Stimulated activated CD8-positive, alpha-beta memory T cell treated with anti-CD3 and anti-CD28 coated beads, Interleukin-15, amount 100 ng/mL, for 4 hours (primary cell): Measurements from ENCODE around the gene AMIGO3.
A peak's percentile ranks its signal among the peaks of the same experiment; 100 is the strongest.
"Not testable (repeated sequence)": the region's sequence is repeated elsewhere in the genome, so short reads cannot be mapped to it uniquely, and the experiment has no call there.

Experiments used
- DNase-seq, 2 donors: peaks; one replicate each; pipeline ENCODE4 v3.0.0-alpha.2; 2020; ENCODE audit warnings: low read depth in 2 of 2

The AMIGO3 gene, protein sequence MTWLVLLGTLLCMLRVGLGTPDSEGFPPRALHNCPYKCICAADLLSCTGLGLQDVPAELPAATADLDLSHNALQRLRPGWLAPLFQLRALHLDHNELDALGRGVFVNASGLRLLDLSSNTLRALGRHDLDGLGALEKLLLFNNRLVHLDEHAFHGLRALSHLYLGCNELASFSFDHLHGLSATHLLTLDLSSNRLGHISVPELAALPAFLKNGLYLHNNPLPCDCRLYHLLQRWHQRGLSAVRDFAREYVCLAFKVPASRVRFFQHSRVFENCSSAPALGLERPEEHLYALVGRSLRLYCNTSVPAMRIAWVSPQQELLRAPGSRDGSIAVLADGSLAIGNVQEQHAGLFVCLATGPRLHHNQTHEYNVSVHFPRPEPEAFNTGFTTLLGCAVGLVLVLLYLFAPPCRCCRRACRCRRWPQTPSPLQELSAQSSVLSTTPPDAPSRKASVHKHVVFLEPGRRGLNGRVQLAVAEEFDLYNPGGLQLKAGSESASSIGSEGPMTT

GRCh38 chr3:49719214-49719884 is at the start of gene AMIGO3:
AMIGO3 (minus strand) TSS chr3:49719684; CDS start chr3:49719465, 219 bp downstream.
- DNase-seq, result peak; percentile 74 to 84

GRCh38 chr3:49763981-49764380 is 44.5 kb upstream of the AMIGO3 start:
- DNase-seq, result no peak

DNA sequence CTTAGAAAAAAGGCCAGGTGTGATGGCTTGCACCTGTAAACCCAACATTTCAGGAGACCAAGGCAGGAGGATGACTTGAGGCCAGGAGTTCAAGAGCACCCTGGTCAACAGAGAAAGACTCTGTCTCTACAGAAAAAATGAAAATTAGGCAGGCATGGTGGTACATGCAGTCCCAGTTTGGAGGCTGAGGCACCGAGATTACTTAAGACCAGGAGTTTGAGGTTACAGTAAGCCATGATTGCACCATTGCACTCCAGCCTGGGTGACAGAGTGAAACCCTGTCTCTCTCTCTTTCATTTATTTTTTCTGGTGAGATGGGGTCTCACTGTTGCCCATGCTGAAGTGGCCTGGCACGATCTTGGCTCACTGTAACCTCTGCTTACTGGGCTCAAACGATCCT is 42.2 kb upstream of the AMIGO3 start:
- DNase-seq, result no peak

GRCh38 chr3:49759226-49759625 is 39.7 kb upstream of the AMIGO3 start:
- no peak for DNase-seq

DNA sequence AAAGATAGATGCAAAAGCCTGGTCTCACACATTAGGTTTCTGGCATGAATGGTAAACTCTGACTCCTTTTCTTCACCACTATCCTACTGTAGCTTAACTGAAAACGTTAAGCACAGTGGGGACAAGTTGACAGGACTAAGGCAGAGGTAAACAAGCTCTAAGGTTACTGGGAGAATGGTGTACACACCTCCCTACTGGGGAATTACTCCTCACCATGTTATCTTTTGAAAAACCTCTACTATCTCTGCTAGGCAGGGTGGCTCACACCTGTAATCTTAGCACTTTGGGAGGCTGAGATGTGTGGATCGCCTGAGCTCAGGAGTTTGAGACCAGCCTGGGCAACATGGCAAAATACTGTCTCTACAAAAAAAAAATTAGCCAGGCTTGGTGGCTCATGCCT is 37.7 kb upstream of the AMIGO3 start:
- no peak for DNase-seq

DNA sequence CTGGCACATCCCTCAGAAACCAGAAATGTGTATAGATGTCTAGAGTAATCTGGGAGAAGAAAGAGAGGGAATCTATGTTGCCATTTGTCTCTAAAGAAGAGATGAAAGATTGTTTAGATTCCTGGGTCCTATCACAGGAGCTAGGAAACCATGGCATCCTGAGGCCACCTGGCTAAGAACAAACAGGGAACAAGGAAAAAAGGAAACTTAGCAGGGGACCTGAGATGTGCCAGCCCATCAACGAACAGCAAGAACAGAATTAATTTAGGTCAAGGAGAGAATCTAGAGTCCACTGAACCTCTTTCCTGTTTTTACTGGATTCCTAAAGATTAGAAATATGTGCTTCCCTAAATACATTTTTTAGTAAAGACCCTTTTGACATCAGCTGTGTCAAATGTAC is 36.6 kb upstream of the AMIGO3 start:
- no peak for DNase-seq

DNA sequence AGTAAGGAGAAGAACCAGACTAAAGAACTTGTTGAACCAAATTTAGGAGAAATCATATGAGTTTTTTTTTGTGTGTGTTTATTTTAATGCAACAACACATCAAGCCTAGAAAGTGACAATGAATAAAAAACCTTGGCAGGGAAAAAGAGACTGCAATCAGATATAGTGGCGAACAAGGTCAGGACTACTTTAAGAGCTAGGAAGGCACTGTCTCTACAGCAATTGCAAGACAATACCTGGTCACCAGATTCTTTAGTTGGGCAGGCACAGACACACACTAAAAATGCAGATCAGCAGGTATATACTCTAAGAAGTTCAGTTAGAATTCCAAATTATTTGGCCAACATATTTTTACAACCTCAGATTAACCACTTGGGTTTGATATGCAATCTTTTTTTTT is 35.1 kb upstream of the AMIGO3 start:
- no peak for DNase-seq

DNA sequence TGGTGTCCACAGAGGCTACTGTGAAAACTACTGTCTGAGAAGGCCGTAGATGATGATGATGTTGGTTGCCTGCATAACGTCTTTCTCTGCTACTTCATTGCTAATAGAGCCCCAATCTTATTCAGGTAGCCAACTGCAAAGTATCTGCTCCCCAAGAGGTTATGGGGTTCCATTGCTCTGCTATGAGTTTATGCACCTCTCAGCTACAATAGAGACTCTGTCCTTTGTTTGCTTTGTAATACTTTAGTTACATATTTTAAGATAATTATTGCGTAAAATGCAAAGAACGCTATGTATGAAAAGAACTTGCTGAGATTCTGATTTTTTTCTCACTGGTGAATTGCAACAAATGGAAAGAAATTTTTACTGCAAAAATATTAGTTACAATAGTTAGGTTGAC is 32.0 kb upstream of the AMIGO3 start:
- DNase-seq, result no peak

DNA sequence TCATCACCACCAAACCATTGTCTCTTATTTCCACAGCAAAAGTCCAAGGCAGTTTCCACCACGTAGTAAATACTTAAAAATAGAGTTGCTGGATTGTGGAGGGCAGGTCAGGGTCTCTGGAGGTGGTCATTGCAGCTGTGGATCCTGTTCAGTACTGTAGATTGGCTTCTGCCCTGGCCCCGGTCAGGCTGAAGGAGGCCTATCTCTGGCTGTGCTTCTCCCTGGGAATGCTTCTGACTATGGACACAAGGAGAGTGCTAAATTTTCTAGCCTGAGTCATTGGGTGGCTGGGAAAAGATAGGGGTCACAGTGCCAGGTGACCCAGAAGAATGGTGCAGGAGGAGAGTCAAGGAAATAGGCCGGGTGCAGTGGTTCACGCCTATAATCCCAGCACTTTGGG is 30.6 kb upstream of the AMIGO3 start:
- DNase-seq, result no peak

DNA sequence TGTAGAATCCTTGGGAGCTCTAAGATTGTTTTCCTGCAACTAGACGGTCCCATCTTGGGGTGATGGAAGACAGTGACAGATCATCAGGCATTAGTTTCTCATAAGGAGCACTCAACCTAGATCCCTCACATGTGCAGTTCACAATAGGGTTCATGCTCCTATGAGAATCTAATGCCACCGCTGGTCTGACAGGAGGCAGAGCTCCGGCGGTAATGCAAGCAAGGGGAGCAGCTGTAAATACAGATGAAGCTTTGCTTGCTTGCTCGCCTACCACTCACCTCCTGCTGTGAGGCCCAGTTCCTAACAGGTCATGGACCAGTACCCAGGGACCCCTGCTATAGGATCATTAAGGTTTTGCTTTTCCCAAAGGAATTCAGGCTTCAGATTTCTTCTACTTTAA is 29.4 kb upstream of the AMIGO3 start:
- not testable (repeated sequence) for DNase-seq

DNA sequence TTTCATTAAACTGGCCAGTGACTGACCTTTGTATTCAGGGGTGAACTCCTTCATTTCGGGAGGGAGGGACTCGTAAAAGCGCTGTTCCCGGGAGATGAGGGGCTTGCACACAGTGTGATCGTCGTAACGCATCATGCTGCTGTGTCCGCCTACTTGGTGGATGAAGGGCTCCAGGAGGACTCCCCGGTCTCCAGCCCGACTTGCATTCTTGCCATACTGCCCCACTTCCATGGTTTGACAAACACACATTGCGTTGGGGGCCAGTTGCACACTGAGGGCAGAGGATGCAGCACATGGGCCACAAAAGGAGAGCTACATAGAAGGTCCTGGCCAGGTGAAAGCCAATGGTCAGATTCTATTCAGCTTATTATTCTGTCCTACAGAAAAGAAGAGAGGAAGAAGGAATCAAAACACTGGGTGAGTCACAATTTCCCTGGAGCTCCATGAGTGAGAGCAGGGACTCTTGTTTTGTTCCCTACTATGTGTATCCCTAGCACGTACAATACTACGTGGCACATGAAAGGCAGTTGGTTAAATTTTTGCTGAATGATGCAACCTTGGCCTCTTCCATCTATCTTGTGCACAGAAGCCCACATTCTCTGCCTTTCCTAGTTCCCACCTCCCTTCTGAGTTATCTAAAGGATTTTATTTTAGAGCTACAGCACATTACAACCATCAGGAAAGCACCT is 28.5 kb upstream of the AMIGO3 start:
- no peak for DNase-seq

GRCh38 chr3:49745986-49746385 is 26.5 kb upstream of the AMIGO3 start:
- DNase-seq, result no peak

- no peak for DNase-seq
Observed at GRCh38 chr3:49740427-49740826, 20.9 kb upstream of the AMIGO3 start.

DNA sequence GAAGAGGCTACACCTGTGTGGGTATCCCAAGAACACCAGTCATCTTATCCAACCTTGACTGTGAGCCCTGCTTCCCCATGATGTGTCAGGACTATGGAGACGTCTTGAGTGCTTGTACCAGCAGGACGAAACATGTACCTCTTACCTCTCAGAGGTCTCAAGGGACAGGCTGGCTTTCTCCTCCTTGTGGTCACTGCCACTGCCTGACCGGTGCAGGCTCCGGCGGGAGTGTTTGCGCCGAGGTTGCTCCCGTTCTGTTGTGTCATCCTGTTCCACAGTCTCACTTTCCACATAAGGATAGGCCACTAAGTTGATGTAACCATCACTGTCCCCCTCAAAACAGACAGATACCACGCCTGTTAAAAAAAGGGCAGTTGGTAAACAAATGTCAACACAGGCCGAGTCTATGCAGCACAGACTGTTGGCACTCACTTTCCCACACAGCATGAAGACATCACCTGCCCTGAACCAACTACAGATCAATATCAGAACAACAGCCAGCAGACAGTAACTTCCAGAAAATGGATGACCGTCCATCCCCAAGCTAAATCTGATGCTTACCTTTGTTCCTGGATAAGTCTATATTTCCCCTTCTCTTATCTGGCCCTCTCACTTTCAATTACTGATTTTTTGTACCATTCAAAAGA is 18.7 kb upstream of the AMIGO3 start:
- DNase-seq, result no peak

DNA sequence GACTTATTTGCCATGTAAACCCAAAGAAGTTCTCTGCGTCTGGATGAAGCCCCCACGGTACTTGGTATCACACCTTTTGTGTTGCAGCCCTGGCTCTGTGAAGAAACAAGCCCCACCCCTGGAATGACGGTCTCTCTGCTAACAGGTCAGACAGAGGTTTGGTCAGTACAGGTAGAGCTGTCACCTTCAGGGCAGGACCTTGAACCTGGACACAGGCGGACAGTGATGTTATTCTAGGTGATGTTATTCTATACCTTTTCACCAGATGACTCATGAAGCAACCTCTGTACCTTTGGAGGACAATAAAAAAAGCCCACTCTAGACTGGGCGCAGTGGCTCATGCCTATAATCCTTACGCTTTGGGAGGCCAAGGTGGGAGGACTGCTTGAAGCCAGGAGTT is 15.3 kb upstream of the AMIGO3 start:
- no peak for DNase-seq

DNA sequence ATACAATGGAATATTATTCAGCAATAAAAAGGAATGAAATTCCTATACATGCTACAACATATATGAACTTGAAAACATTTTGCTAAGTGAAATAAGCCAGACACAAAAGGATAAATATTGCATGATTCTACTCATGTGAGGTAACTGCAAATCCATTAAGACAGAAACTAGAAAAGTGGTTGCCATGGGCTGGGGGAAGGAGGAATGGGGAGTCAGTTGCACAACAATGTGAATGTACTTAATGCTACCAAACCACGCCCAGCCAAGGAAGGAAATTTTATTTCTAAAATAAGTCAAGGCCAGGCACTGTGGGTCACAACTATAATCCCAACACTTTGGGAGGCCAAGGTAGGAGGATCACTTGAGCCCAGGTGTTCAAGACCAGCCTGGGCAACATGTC is 14.1 kb upstream of the AMIGO3 start:
- DNase-seq, result no peak

GRCh38 chr3:49732597-49732996 is 13.1 kb upstream of the AMIGO3 start:
- DNase-seq, result no peak

GRCh38 chr3:49729966-49730609 is 10.6 kb upstream of the AMIGO3 start:
- DNase-seq, result no peak

- no peak for DNase-seq
Observed at GRCh38 chr3:49727924-49728361, 8.5 kb upstream of the AMIGO3 start.

DNA sequence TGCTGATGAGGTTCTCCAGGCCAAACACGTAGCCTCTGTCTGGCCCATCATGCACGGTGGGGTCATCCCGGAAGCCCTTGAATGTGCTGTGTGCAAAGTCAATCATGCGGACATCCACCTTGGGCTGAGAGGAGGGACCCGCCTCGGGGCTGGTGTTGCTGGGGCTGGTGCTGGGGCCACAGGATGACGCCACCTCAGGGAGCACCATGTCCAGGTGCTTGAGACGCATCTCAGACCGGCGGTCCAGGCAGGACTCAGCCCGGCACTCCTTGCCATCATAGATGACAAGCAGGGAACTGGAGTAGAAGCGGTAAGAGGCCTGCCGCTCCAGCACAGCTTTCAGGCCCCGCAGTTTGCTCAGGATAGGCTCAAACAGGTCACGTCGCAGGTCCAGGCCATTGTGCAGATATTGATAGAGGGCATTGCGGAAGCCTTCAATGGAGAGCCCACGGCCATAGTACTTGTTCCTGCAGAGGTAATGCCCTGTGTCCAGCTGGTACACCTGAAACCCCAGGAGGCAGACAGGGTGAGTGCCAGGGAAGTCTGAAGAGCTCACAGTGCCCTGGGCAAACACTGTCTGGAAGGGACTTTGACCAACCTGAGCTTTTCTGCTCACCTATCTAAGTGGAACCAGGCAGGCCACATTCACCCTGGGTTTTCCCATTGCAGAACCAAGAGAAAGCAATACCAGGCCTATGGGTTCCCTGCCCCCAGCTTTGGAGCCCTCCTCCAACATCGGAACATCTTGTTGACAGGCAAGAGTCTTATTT is 7.9 kb upstream of the AMIGO3 start:
- DNase-seq, result no peak
